Fibroblast of skin of left quadriceps (primary cell): ENCODE measurements around the gene MCF2L2.
"Not testable (repeated sequence)": the region's sequence is repeated elsewhere in the genome, so short reads cannot be mapped to it uniquely, and the experiment has no call there.

ENCODE experiments used
- DNase-seq, 2 experiments: peaks; one replicate each; pipeline ENCODE4 v3.0.0-alpha.2; 2013; ENCODE audit warnings: low read depth in 2 of 2

Gene MCF2L2

DNA sequence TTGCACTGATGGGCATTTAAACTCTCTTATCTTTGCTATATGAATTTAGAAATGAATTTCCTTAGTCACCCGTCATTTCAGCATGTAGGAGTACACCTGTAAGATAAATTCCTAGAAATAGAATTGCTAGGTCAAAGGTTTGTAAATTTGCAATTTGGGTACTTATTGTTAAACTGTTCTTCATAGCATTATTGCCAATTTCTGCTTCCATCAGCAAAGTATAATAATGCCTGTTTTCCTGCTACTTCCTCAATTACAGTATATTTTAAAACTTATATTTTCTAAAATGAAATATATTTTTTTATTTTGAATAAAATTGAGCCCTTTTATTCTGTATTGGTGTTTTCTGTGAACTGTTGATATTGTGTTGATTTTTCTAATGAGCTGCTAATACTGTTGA is 16.3 kb upstream of the MCF2L2 start:
- no peak for DNase-seq

DNA sequence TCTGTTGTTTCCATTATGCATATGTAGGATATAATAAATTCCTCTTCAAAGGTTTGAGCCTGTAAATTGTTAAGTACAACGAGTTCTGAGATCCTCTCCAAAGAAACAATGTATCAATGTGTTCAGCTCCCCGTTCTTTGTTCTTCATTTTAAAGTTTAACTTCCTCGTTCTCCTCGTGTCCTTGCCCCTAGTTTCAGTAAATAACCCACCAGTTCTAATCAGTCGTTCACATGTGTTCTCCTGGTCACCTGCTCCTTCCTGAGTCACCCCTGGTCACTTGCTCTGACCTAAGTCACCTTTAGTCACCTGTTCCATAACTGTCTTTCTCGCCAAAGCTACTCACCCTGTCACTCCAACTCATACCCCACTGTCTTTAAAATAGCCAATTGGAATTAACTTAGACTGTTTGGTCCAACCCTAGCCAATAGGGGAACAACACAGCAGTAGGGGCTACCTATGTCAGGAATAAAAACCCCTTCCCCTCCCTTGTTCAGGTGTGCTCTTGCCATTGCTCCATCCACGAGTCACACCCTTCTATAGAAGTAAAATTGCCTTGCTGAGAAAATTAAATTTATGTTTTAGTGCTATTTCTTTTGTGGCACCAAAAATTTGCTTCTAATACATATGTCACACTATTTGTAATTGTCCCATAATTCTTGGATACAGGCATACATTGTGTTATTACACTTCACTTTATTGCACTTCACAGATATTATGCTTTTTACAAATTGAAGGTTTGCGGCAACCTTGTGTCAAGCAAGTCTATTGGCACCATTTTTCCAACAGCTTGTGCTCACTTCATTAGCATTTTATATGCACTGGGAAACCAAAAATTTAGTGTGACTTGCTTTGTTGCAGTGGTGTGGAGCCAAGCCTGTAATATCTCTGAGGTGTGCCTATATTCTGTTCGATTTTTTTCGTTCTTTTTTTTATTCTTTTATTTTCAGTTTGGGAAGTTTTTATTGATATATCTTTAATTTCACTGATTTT is 15.3 kb upstream of the MCF2L2 start:
- DNase-seq = no peak

DNA sequence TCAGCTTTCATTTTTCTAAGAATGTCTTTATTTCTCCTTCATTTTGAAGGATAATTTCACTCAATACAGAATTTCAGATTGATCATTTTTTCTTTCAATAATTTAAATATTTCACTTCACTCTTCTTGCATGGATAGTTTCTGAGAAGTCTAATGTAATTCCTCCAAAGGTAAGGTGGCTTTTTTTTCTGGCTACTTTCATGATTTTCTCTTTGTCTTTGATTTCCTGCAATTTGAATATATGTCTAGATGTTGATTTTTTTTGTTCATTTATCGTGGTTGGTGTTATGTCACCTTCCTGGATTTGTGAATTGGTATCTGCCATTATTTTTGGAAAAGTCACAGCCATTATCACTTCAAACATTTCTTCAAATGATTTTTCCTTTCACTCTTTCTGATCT is 14.6 kb upstream of the MCF2L2 start:
- no peak for DNase-seq

DNA sequence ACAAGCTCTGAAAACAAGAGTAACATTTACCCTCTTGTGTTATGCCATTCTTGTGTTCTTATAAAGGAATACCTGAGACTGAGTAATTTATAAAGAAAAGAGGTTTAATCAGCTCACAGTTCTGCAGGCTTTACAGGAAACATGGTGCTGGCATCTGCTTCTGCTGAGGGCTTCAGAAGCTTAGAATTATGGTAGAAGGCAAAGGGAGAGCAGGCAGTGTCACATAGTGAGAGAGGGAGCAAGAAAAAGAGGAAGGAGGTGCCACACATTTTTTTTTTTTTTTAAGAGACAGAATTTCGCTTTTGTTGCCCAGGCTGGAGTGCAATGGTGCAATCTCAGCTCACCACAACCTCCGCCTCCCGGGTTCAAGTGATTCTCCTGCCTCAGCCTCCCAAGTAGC is 12.1 kb upstream of the MCF2L2 start:
- not testable (repeated sequence) for DNase-seq

DNA sequence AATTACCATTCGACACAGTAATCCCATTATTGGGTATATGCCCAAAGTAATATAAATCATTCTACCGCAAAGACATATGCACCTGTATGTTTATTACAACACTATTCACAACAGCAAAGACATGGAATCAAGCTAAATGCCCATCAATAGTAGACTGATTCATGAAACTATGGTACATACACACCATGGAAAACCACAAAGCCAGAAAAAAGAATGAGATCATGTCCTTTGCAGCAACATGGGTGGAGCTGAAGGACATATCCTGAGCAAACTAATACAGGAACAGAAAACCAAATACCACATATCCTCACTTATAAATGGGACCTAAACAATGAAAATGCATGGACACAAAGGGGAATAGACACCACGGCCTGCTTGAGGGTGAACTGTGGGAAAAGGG is 11.1 kb upstream of the MCF2L2 start:
- no peak for DNase-seq

DNA sequence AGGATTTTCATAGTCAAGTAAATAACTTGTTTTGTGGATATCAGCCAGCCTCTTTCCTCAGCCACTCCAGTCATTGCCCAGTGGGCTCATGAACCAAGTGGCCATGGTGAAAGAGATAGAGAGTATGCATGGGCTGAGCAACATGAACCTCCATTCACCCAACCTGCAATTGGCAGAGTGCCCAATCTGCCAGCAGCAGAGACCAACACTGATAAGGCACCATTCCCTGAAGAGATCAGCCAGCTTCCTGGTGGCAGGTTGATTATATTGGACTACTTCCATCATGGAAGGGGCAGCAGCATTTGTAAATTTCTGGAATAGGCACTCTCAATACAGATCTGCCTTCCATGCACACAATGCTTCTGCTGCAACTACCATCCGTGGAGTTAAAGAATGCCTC is 10.3 kb upstream of the MCF2L2 start:
- DNase-seq = no peak

GRCh38 chr3:183437666-183438564 is 9.5 kb upstream of the MCF2L2 start:
- DNase-seq = no peak

DNA sequence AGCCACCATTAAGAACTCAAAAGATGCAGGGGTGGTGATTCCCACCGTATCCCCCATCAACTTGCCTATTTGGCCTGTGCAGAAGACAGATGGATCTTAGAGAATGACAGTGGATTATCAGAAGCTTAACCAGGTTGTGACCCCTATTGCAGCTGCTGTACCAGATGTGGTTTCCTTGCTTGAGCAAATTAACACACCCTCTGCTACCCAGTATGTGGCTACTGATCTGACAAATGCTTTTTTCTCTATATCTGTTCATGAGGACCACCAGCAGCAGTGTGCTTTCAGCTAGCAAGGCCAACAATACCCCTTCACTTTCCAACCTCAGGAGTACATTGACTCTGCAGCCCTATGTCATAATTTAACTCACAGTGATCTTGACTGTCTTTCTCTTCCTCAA is 8.6 kb upstream of the MCF2L2 start:
- no peak for DNase-seq

DNA sequence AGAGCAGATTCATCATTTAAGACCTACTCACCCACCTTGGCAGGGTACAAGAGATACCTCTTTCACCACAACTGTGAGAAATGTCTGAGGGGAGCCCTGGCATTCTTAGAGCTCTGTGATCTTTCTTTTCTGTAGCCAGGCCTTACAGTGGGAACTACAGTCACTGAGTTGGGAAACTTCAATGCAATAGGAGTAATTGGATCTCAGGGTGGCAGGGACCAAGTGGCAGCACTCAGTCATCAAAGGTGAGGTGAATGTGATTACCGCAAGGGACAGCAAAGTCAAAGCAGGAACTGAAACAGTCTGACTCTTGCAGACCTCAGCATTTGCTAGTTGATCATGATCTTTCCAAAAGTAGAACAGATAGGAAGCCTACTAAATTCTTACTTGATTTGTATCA is 7.2 kb upstream of the MCF2L2 start:
- no peak for DNase-seq

- no peak for DNase-seq
Observed at GRCh38 chr3:183434992-183435391, 6.6 kb upstream of the MCF2L2 start.

GRCh38 chr3:183434503-183434902 is 6.1 kb upstream of the MCF2L2 start:
- no peak for DNase-seq

DNA sequence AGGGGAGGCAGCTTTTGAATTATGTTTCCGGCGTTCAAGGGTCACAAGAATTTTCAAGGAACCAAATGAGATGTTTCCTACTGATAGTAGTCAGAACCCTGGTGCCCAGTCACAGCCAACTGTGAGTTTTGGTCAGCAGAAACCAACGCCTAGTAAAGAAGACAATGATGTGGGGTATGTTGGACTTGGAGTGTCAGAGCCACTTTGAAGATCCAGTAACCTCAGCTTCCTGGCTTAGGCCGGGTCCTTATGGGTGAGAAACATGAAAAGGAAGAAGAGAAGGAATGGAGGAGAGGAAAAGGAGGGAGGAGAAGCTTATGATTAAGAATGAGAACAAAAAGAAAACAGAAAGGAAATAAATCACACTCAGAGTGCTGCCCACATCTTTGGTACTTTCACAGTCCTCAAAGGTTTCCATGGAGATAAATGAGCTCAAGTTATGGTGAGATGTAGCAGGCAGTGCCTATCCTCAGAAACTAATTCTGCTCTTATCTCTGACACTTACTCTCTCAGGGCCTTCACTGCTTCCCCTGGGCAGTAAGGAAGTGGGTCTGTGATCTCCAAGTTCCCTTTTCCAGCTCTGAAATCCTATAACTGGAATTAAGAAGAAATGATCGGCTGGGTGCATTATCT is 2.0 kb upstream of the MCF2L2 start:
- DNase-seq = no peak

GRCh38 chr3:183427876-183428446 is 458 bp downstream of the MCF2L2 start:
- no peak for DNase-seq

DNA sequence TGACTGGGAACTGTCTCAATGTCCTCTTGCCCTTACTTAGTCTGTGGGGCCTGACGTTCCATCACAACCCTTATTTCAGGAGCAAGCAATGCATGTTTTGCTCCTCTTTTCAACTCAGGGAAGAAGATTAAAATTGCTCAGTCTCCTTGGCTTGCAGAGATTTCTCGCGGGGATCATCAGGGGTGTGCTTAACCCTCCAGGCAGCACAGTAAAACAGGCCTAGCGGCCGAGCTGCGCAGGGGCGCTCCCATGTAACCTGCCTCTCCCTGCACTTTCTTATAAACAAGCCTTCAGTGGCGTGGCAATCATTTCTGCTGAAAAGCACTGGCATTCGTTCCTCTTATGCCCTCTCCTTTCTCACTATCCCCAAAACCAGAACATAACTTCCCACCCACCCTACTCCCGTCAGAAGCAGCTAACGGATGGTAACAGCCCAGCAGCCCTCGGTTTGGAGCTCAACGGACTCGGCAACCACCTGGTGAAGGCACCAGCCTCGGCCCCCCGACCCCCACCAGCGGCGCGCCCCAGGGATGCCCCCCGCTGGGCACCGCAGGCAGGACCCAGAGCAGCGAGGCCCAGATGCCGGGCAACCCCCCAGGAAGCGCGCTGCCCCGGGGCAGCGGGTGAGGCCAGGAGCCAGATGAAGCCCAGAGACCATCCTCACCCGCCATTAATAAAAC is 1.1 kb downstream of the MCF2L2 start:
- DNase-seq = no peak

DNA sequence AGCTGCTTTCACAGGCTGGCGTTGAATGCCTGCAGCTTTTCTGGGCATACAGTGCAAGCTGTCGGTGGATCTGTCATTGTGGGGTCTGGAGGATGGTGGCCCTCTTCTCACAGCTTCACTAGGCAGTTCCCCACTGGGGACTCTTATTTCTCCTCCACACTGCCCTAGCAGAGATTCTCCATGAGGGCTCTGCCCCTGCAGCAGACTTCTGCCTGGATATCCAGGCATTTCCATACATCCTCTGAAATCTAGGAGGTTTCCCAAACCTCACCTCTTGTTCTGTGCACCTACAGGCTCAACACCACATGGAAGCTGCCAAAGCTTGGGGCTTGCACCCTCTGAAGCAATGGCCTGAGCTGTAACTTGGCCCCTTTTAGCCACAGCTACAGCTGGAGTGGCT is 9.6 kb downstream of the MCF2L2 start:
- not testable (repeated sequence) for DNase-seq

DNA sequence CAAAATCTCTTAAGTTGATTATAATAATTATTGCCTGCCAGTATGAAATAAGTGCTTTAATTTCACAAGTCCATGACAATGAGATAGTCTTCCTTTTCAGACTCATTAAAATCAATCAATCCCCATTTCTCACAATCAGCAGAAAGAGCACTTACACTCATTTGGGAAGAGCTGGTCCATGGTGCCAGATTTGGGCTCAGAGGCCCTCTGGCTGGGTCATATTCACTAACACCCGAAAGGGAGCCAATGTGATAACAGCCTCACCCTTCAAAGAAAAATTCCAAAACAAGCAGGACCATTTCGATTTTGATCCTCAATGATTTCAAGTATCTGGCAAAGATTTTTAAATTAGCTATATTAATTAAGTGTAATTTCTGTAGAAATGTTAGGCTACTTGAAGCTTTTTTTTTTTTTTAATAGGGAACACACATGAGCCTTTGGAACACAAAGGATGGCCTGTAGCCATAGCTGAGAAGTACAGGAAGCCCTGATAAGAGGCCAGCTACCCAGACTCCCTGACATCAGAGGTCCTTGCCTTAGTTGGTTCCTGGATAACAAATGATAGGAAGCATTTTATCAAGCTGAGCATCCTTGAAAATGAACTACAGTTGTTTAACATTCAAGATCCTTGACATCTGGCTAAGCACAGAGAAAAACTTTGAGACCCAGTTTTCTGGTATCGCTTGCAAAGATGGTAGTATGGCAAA is 17.1 kb downstream of the MCF2L2 start:
- DNase-seq = no peak

DNA sequence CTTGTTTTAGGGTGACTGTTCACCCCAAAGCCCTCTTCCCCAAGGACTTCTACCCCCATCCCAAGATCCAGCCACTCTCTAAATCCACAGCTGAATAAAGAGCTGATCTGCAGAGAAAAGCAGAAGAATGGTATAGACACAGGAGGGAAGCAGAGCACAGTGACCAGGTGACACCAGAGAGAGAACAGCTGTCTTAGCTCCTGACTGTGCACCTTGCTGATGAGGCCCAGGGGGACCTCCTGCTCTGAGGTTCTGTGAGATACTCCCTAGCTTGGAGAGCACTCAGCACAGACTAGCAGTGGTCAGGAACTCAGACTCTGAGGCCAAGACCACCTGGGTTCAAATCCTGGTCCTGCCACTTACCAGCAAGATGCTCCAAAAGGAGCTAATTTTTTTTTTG is 17.7 kb downstream of the MCF2L2 start:
- no peak for DNase-seq

- no peak for DNase-seq
Observed at GRCh38 chr3:183410280-183410679, 18.1 kb downstream of the MCF2L2 start.

DNA sequence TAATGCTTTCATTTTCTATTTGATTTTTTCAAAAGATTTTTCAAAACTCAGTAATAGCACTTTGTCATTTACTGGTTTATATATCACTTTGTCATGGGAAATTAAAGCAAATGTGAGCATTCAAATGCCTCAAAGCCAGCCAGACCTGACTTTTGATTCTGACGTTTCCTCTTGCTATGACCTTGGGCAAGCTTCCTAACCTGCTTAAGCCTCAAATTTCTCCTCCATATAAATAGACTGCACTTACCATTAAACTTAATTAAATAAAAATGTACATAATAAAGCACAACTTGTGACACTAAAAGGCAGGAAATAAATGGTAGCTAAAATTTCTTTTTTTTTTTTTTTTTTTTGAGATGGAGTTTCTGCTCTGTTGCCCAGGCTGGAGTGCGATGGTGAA is 19.2 kb downstream of the MCF2L2 start:
- DNase-seq = no peak

- no peak for DNase-seq
Observed at GRCh38 chr3:183401678-183402077, 26.7 kb downstream of the MCF2L2 start.

DNA sequence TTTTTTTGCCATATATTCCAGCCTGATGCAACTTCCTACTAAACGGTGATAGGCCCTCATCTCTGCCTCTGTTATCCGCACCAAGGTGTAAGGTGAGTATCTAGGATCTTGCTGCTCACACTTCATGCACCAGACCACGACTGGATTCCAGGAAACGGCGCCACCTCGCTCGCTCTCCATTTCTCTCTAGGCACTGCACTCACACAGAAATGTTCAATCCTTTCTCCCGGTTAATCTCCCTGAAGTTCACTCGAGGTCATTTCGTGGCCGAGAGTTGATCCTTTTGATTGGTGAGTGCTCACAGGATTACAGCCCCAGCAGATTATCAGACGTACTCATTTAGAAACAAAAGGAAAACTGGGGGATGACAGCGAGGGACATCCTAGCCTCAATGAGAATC is 28.1 kb downstream of the MCF2L2 start:
- DNase-seq = no peak
